A549 (cell line): ENCODE data around the gene DLX1. TPM values are rescaled to one million over a fixed set of nuclear protein-coding genes. Genes with fewer than 3 reads are reported as not detected.

Experiments used
- ATAC-seq, 2 experiments: fragments of 200-7000 bp in 1 of 2; fragments of >200 bp in 1 of 2; cut with Nextera tagmentation in 1 of 2; cut with Tn5 transposase in 1 of 2; 3 replicates each; pipeline versions ENCODE4 v1.8.0 to v1.9.1; 2018 to 2020; ENCODE audit warnings: mild to moderate bottlenecking in 1 of 2, moderate library complexity in 1 of 2
- CTCF ChIA-PET: fragments of 300-600 bp; sonication (Branson Sonifier 250); formaldehyde crosslinking; extraction: SDS; loops from one replicate; lab custom pipeline; 2021; ENCODE audit warnings: antibody characterized with exemption, inconsistent platforms; lab: Yijun Ruan, JAX
- POLR2A ChIA-PET: fragments of 350-600 bp; formaldehyde crosslinking; extraction: SDS; loops from one replicate; lab custom pipeline; 2021; ENCODE audit warnings: antibody characterized with exemption, inconsistent platforms; lab: Yijun Ruan, JAX
- DNase-seq, 2 experiments: peaks; one replicate each; pipeline versions ENCODE4 v3.0.0 to v3.0.0-alpha.2; 2011 to 2016; ENCODE audit warnings: low read depth in 1 of 2, low spot score in 1 of 2
- FAIRE-seq: peaks from 2 replicates; lab custom pipeline; 2011; peaks lifted over from hg19 to GRCh38; lab: Jason Lieb, UNC
- H3K27ac ChIP-seq, 2 experiments: fragments of >200 bp; sonication (Bioruptor Twin); formaldehyde crosslinking; 3 replicates each; pipeline ENCODE4 v1.5.1; 2016 to 2017
- H3K4me1 ChIP-seq: fragments of >200 bp; sonication (Bioruptor Twin); formaldehyde crosslinking; 3 replicates; pipeline ENCODE4 v1.6.1; 2016
- H3K4me2 ChIP-seq: fragments of >200 bp; sonication (Bioruptor Twin); formaldehyde crosslinking; 3 replicates; pipeline ENCODE4 v1.6.1; 2016
- H3K4me3 ChIP-seq: fragments of >200 bp; sonication (Bioruptor Twin); formaldehyde crosslinking; 3 replicates; pipeline ENCODE4 v1.5.1; 2016
- H3K9me3 ChIP-seq: fragments of >200 bp; sonication (Bioruptor Twin); formaldehyde crosslinking; 3 replicates; pipeline ENCODE4 v1.6.1; 2016
- BHLHE40 ChIP-seq: IDR thresholded peaks from 2 replicates; pipeline ENCODE4 v1.6.1; 2012; ENCODE audit warnings: low read depth, low read length, inconsistent platforms
- CTCF ChIP-seq: fragments of >200 bp; sonication (Bioruptor Twin); formaldehyde crosslinking; IDR thresholded peaks from 3 replicates; pipeline ENCODE4 v1.5.1; 2016
- ELK1 ChIP-seq: fragments of 150-350 bp; IDR thresholded peaks from 2 replicates; pipeline ENCODE4 v1.6.1; 2014; ENCODE audit warnings: low read depth, mild to moderate bottlenecking, low read length
- EP300 ChIP-seq, 2 experiments: fragments of >200 bp; sonication (Bioruptor Twin); formaldehyde crosslinking; IDR thresholded peaks; 2 replicates in 1 of 2; 3 replicates in 1 of 2; pipeline ENCODE4 v1.6.1; 2016 to 2017
- HEYL ChIP-seq: fragments of 250-450 bp; sonication (Bioruptor Pico); IDR thresholded peaks from 2 replicates; pipeline ENCODE4 v1.8.0; 2021; ENCODE audit warnings: mild to moderate bottlenecking, moderate library complexity
- HMGXB4 ChIP-seq: fragments of 250-450 bp; sonication (Bioruptor Pico); IDR thresholded peaks from 2 replicates; pipeline ENCODE4 v1.5.0; 2021; ENCODE audit warnings: mild to moderate bottlenecking, moderate library complexity, borderline replicate concordance
- HOXB5 ChIP-seq: fragments of 250-450 bp; sonication (Bioruptor Pico); IDR thresholded peaks from 2 replicates; pipeline ENCODE4 v1.5.0; 2020; ENCODE audit warnings: mild to moderate bottlenecking, moderate library complexity
- MYC ChIP-seq: IDR thresholded peaks from 2 replicates; pipeline ENCODE4 v1.6.1; 2012; ENCODE audit warnings: mild to moderate bottlenecking, inconsistent platforms, low read length, improper control_type of control experiment, borderline replicate concordance
- PHF8 ChIP-seq: fragments of 200-600 bp; sonication (generic); IDR thresholded peaks from 2 replicates; pipeline ENCODE4 v1.6.1; 2016; ENCODE audit warnings: low read depth, mild to moderate bottlenecking, antibody characterized with exemption, moderate library complexity, borderline replicate concordance
- POLR2A ChIP-seq: IDR thresholded peaks from 2 replicates; pipeline ENCODE4 v1.6.1; 2012; ENCODE audit warnings: mild to moderate bottlenecking, low read length
- TFCP2L1 ChIP-seq: fragments of 250-450 bp; sonication (Bioruptor Pico); IDR thresholded peaks from 2 replicates; pipeline ENCODE4 v1.5.0; 2021; ENCODE audit warnings: mild to moderate bottlenecking
- WGBS: methylation state at CpG from one replicate; pipeline ENCODE4 v1.1.6; 2017; ENCODE audit errors: missing lambda C conversion rate; 5-methylcytosine and 5-hydroxymethylcytosine counted together
- polyA plus RNA-seq, 4 experiments: library from polyadenylated mRNA; depleted of rRNA in 3 of 4; stranded (reverse); fragments of >200 nt; fragmentation: RNase III in 1 of 4; extraction: RNeasy Plus Mini Kit Qiagen cat#74134 plus additional on column Dnase treatment in 1 of 4; gene quantifications; 2 replicates in 3 of 4; 3 replicates in 1 of 4; pipeline ENCODE4 v1.2.3, GENCODE V29; 2011 to 2017
- TF ChIP-seq, protein P1 (sequence below): IDR thresholded peaks from 2 replicates; pipeline ENCODE4 v1.6.1; 2012; ENCODE audit warnings: low read depth, borderline replicate concordance

DLX1 gene
- polyA plus RNA-seq, 2 of the 4 experiments (the other 2 are of a cell fraction), result 1.1 to 2.5 TPM

GRCh38 chr2:172084645-172085459, 455 bp upstream of the DLX1 start (continued):
- peak; percentile 81 for TF ChIP-seq PHF8

DNA sequence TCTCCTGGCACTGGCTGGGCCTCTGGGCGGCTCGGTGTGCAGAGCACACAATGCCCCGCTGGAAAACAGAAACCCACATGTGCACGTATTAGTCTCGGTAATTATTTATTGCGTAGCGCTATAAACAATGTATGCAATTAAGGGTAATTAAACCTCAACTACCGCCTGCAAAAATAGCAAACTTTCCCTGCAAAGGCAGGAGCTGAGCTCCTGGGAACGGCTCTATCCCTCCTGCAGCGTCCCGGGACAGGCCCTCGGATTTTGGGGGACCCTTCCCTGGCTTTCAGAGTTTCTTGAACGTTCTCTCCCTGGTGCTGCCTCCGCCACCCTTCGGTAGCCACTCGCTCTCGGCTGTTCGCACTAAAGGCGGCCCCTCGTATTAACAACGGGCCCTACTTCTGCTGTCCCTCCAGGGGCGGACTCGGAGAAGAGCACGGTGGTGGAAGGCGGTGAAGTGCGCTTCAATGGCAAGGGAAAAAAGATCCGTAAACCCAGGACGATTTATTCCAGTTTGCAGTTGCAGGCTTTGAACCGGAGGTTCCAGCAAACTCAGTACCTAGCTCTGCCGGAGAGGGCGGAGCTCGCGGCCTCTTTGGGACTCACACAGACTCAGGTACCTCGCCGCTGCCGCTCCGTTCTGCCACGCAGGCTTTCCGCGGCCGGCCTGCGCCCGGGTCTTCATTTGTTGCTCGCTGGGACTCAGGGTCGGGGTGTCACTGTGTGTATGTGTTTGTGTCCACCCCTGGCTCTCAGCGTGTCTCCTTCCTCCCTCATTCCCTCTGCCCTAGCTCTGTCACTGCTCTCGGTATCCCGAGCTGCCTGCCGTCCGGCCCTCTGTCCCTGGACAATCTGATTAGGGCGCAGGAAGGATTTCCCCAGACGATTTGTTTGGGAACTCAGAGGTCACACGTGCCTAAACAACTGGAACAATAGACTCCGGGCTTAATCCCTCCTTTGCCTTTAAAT, 1.2 kb downstream of the DLX1 start:
- Histone ChIP-seq H3K4me2 (peak overlapping the region; percentile 89), H3K4me1 (no peaks in the 10 kb centered on the region), H3K9me3 (no peaks in the 10 kb centered on the region), H3K4me3 (peak overlapping the region; percentile 79), H3K27ac (peak overlapping the region in 1 of 2 experiments; percentile 90; a peak in 4 of 6 replicates)
- no peak for TF ChIP-seq EP300 (IDR thresholded peaks at IDR 0.05)
- no peak for TF ChIP-seq ELK1
- 92% methylated on average over 54 of the region's 54 CpGs for WGBS
- FAIRE-seq (no peak), DNase-seq (no peak), ATAC-seq (no peak)
- POLR2A ChIA-PET, result interaction anchor here (1.3 to 2.0 kb wide), 3 partner anchors 9 to 164 kb away, joined by 8 to 23 read pairs (median 10); partner anchors contain the start of gene HAT1
- CTCF ChIA-PET, result interaction anchor here (0.7 to 2.0 kb wide), 5 partner anchors 9 to 20 kb away, joined by 3 to 9 read pairs (median 4); partner anchors contain the start of gene DLX2

- FAIRE-seq (no peak), DNase-seq (no peak), ATAC-seq (no peak)
- WGBS, result 93% methylated on average over 31 of the region's 31 CpGs
- Histone ChIP-seq H3K9me3 (no peaks in the 10 kb centered on the region), H3K4me1 (no peaks in the 10 kb centered on the region), H3K27ac (no peak overlapping the region), H3K4me2 (no peak overlapping the region), H3K4me3 (no peak overlapping the region)
- POLR2A ChIA-PET, result no interaction called here
- TF ChIP-seq, protein P1, sequence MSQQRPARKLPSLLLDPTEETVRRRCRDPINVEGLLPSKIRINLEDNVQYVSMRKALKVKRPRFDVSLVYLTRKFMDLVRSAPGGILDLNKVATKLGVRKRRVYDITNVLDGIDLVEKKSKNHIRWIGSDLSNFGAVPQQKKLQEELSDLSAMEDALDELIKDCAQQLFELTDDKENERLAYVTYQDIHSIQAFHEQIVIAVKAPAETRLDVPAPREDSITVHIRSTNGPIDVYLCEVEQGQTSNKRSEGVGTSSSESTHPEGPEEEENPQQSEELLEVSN, result no peak
- TF ChIP-seq PHF8 (no peak), MYC (no peak), CTCF (no peak), HMGXB4 (no peak), TFCP2L1 (no peak), HEYL (CRISPR knock-in tag) (no peak), HOXB5 (CRISPR knock-in tag) (no peak), POLR2A (no peak), BHLHE40 (no peak), ELK1 (no peak)
- CTCF ChIA-PET, result interaction anchor here (0.7 to 1.4 kb wide), 4 partner anchors 8 to 383 kb away, joined by 3 to 5 read pairs (median 3); no protein-coding TSS in a partner anchor
Measured at GRCh38 chr2:172087207-172087779, 2.0 kb downstream of the DLX1 start.
